Suprapubic skin (tissue), 4 donors: ENCODE results near the gene KLK1.

ENCODE experiments used
- EP300 ChIP-seq: sonication (generic); formaldehyde crosslinking; IDR thresholded peaks from one replicate; pipeline ENCODE4 v1.6.1; 2017; ENCODE audit warnings: antibody characterized with exemption
- POLR2A ChIP-seq, 2 donors: fragments of 450-650 bp; IDR thresholded peaks; one replicate each; pipeline ENCODE4 v1.6.1; 2017; ENCODE audit warnings: antibody characterized with exemption in 2 of 2, mild to moderate bottlenecking in 2 of 2, moderate library complexity in 2 of 2
- POLR2AphosphoS5 ChIP-seq, 3 donors: sonication (generic); formaldehyde crosslinking; IDR thresholded peaks; one replicate each; pipeline ENCODE4 v1.6.1; 2017; ENCODE audit warnings: antibody characterized with exemption in 3 of 3
- TF ChIP-seq, protein P1 (sequence below), 2 donors: fragments of 200-600 bp in 1 of 2; fragments of 450-650 bp in 1 of 2; sonication (generic) in 1 of 2; IDR thresholded peaks; one replicate each; pipeline ENCODE4 v1.5.1; 2016 to 2019; ENCODE audit warnings: antibody characterized with exemption in 2 of 2, mild to moderate bottlenecking in 1 of 2, moderate library complexity in 1 of 2

DNA sequence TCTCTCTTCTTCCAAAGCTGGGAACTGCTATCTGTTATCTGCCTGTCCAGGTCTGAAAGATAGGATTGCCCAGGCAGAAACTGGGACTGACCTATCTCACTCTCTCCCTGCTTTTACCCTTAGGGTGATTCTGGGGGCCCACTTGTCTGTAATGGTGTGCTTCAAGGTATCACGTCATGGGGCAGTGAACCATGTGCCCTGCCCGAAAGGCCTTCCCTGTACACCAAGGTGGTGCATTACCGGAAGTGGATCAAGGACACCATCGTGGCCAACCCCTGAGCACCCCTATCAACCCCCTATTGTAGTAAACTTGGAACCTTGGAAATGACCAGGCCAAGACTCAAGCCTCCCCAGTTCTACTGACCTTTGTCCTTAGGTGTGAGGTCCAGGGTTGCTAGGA lies 36.3 kb upstream of the KLK1 start:
- TF ChIP-seq, protein P1, sequence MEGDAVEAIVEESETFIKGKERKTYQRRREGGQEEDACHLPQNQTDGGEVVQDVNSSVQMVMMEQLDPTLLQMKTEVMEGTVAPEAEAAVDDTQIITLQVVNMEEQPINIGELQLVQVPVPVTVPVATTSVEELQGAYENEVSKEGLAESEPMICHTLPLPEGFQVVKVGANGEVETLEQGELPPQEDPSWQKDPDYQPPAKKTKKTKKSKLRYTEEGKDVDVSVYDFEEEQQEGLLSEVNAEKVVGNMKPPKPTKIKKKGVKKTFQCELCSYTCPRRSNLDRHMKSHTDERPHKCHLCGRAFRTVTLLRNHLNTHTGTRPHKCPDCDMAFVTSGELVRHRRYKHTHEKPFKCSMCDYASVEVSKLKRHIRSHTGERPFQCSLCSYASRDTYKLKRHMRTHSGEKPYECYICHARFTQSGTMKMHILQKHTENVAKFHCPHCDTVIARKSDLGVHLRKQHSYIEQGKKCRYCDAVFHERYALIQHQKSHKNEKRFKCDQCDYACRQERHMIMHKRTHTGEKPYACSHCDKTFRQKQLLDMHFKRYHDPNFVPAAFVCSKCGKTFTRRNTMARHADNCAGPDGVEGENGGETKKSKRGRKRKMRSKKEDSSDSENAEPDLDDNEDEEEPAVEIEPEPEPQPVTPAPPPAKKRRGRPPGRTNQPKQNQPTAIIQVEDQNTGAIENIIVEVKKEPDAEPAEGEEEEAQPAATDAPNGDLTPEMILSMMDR (IDR thresholded peaks at IDR 0.05) = no peak
- TF ChIP-seq POLR2A (IDR thresholded peaks at IDR 0.05) = no peak
- TF ChIP-seq EP300 = no peak
- no peak for TF ChIP-seq POLR2AphosphoS5 (IDR thresholded peaks at IDR 0.05)
